H54 (cell line): ENCODE data around the gene ARRDC1.
"Not testable (repeated sequence)": the region's sequence is repeated elsewhere in the genome, so short reads cannot be mapped to it uniquely, and the experiment has no call there.

Experiments
- DNase-seq: peaks from one replicate; pipeline ENCODE4 v3.0.0; 2011; ENCODE audit warnings: low spot score, mixed read lengths; ENCODE audit not compliant: insufficient read length
- FAIRE-seq: peaks from 3 replicates; lab custom pipeline; 2011; peaks lifted over from hg19 to GRCh38; lab: Jason Lieb, UNC
- POLR2A ChIP-seq: IDR thresholded peaks from 2 replicates; pipeline ENCODE4 v1.6.1; 2011; ENCODE audit warnings: low read depth, mild to moderate bottlenecking, low read length

Gene ARRDC1

DNA sequence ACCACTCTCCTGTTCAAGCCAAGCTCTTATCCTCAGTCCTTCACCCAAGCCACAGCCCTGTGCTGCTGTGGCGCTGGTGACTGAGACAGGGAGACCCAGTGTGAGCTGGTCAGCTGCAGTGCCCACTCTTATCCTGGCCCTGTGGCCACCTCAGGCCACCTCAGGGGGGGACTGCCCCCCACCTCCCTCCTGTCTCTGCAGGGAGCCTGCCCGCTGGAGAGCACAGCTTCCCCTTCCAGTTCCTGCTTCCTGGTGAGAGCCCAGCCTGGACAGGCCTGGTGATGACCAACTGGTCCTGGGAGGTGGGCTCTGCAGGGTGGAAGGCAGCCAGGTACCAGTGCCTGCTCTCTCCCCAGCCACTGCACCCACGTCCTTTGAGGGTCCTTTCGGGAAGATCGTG lies 7.8 kb downstream of the ARRDC1 start:
- no peak for TF ChIP-seq POLR2A
- DNase-seq: no peak
- no peak for FAIRE-seq

GRCh38 chr9:137613738-137614523 lies 8.4 kb downstream of the ARRDC1 start:
- no peak for TF ChIP-seq POLR2A
- DNase-seq: no peak
- FAIRE-seq: no peak

DNA sequence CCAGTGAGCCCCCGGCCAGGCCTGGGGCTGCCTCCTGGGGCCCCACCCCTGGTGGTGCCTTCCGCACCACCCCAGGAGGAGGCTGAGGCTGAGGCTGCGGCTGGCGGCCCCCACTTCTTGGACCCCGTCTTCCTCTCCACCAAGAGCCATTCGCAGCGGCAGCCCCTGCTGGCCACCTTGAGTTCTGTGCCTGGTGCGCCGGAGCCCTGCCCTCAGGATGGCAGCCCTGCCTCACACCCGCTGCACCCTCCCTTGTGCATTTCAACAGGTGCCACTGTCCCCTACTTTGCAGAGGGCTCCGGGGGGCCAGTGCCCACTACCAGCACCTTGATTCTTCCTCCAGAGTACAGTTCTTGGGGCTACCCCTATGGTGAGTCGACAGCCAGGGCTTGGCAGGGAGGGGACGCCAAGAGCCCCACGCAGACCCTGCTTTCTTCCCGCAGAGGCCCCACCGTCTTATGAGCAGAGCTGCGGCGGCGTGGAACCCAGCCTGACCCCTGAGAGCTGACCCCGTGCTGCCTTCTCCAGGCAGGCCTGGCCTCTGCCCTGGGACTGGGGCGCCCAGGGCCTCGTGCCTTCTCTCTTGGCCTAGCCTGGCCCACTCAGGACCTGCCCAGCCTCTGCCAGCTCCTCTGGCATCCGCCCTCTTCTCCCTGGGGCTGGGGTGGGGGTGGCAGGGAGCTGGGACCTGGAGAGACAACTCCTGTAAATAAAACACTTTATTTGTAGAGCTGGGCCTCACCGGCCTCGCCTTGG lies 9.3 kb downstream of the ARRDC1 start:
- FAIRE-seq (no peak), DNase-seq (no peak)
- TF ChIP-seq POLR2A: no peak

DNA sequence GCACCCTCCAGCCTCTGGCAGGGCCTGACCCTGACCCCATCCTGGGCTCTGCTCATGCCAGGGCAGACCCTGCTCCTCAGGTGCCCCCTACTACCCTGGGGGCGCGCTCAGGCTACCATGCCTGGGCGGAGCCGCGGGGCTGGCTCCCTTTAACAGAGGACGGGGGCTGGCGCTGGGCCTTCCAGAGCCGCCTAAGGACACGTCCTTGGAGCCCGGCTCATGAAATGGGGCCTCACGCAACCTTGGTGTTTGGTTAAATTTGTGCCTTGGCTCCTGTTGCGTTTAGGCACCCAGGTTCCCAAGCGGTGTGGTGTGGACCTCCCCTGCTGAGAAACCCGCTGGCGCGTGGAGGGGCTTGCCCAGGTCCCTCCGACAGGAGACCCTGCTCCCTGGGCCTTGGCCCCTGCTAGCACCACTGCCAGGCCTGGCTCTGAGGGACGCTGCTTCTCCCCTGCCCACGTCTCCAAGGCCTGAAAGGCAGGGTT lies 9.9 kb downstream of the ARRDC1 start:
- no peak for FAIRE-seq
- no peak for TF ChIP-seq POLR2A
- DNase-seq: no peak

DNA sequence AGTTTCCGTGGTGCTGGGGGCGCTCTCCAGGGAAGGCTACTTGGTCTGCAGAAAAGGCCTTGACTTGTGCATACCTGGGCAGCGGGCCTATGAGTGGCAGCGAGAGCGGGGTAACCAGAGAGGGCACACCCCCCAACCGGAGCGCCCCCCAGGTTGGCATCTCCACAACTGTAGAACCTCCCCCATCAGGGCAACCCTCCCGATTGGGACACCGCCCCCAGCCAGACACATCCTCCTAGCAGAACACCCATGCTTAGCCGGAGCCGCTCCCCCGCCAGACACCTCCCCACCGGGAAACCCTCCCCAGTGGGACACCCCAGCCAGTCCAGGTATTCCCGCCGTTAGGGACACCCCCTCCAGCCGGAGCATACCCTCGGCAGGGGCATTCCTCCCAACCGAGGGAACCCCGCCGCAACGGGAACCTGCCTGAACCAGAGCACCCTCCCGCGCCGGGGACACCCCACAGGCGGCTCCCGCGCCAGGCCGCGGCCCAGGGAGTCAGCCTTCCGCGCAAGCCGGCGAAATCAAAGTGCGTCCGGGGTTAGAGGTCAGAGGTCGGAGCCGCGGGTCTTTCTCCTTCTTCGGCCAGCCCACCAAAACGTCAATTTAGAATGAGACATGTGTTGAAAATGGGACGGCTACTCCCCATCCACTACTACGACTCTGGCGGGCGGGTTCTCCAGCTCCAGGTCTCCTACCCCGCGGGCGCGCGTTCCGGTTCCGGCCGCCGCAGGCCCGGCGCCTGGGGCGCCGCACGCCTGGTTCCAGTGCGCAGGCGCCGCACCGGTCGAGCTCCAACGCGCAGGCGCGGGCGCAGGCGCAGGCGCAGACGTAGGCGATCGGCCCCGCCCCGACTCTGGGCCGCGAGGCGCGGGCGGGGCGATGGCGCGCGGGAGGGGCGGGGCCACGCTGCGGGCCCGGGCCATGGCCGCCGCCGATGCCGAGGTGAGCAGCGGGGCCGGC lies 12.9 kb downstream of the ARRDC1 start, which contains the start of gene EHMT1:
TSS of gene EHMT1 (plus strand) at position 901 of the 963 bp plus-strand sequence. CDS start at position 925, 24 bp downstream.
- no peak for FAIRE-seq
- peak; percentile 96 for DNase-seq

GRCh38 chr9:137619240-137620047 lies 14.0 kb downstream of the ARRDC1 start:
- DNase-seq: peak; percentile 91
- no peak for TF ChIP-seq POLR2A
- no peak for FAIRE-seq

More for the DNA sequence above, 12.9 kb downstream of the ARRDC1 start, which contains the start of gene EHMT1:
- TF ChIP-seq POLR2A: peak; percentile 24

DNA sequence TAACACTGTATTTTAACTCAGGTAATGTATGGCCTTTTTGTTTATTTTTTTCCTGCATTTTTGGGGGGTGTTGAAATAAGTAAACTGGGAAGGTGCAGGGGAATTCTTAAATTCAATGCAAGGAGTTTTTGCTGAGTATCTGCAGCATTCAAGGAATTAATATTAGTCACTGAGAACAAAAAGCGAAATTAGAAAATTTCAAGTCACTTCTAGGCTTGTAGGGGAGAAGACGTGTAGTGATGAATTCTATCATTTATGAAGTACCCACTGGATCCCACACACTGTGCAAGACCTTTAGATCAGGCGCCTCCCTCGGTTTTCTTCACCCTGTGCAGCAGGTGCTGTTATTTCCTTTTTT lies 14.5 kb downstream of the ARRDC1 start:
- no peak for FAIRE-seq
- TF ChIP-seq POLR2A: no peak
- DNase-seq: no peak

DNA sequence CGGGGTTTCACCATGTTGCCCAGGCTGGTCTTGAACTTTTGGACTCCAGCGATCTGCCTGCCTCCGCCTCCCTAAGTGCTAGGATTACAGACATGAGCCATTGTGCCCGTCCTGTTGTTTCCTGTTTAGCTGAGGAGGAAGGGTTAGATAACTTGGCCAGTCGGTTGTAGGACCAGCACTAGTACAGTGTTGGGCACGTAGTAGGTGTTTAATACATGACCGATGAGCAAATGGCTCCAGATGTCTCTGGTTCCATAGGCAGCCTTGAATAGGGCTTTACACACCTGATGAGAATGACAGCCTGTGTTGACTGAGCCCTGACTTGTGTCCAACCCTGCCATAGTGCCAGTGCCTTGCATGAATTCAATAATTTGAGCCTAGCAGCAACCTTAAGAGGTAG lies 15.1 kb downstream of the ARRDC1 start:
- FAIRE-seq (no peak), DNase-seq (no peak)
- no peak for TF ChIP-seq POLR2A

GRCh38 chr9:137621131-137621757 lies 15.8 kb downstream of the ARRDC1 start:
- FAIRE-seq (no peak), DNase-seq (no peak)
- TF ChIP-seq POLR2A: no peak

GRCh38 chr9:137622211-137622610 lies 16.7 kb downstream of the ARRDC1 start:
- FAIRE-seq, DNase-seq: not testable (repeated sequence)

GRCh38 chr9:137626464-137626863 lies 21.0 kb downstream of the ARRDC1 start:
- no peak for FAIRE-seq
- TF ChIP-seq POLR2A: no peak
- DNase-seq: no peak

- DNase-seq, FAIRE-seq: not testable (repeated sequence)
Observed at GRCh38 chr9:137627406-137627805, 21.9 kb downstream of the ARRDC1 start.

- no peak for TF ChIP-seq POLR2A
- DNase-seq (no peak), FAIRE-seq (no peak)
Observed at GRCh38 chr9:137630126-137630525, 24.6 kb downstream of the ARRDC1 start.
